GM12892 (cell line): ENCODE measurements around the gene GET4.

Experiments used
- POLR2A ChIP-seq: IDR thresholded peaks from 2 replicates; pipeline ENCODE4 v1.6.1; 2011; ENCODE audit warnings: low read depth, low read length, control low read depth
- POLR2AphosphoS5 ChIP-seq: IDR thresholded peaks from 2 replicates; pipeline ENCODE4 v1.6.1; 2011; ENCODE audit warnings: low read depth, low read length, control low read depth
- TAF1 ChIP-seq: IDR thresholded peaks from 2 replicates; pipeline ENCODE4 v1.6.1; 2011; ENCODE audit warnings: low read depth, mild to moderate bottlenecking, control low read depth, low read length, borderline replicate concordance

GRCh38 chr7:877312-878232 lies 1.2 kb downstream of the GET4 start:
- no peak for TF ChIP-seq POLR2A
- TF ChIP-seq TAF1, result no peak
- no peak for TF ChIP-seq POLR2AphosphoS5
